Uterus (tissue), 4 donors: ENCODE data around the gene CASK. TPM values are rescaled to one million over a fixed set of nuclear protein-coding genes. Genes with fewer than 3 reads are reported as not detected.
A peak's percentile ranks its signal among the peaks of the same experiment; 100 is the strongest.

Experiments
- DNase-seq, 2 donors: peaks; one replicate each; pipeline ENCODE4 v3.0.0-alpha.2; 2019 to 2020
- H3K27ac ChIP-seq, 2 donors: fragments of 200-600 bp; sonication (generic); 1 replicate in 1 of 2; 2 replicates in 1 of 2; pipeline ENCODE4 v1.5.1; 2016 to 2018
- H3K27me3 ChIP-seq, 2 donors: fragments of 200-600 bp; sonication (generic); one replicate each; pipeline ENCODE4 v1.5.1; 2018 to 2019; ENCODE audit warnings: control low read depth in 1 of 2
- H3K36me3 ChIP-seq, 2 donors: fragments of 200-600 bp; sonication (generic); one replicate each; pipeline ENCODE4 v1.5.1; 2019; ENCODE audit warnings: control low read depth in 1 of 2
- H3K4me1 ChIP-seq, 2 donors: fragments of 200-600 bp; sonication (generic); one replicate each; pipeline ENCODE4 v1.5.1; 2018 to 2019; ENCODE audit warnings: control low read depth in 1 of 2
- H3K4me3 ChIP-seq, 2 donors: fragments of 200-600 bp; sonication (generic); 1 replicate in 1 of 2; 2 replicates in 1 of 2; pipeline ENCODE4 v1.5.1; 2018 to 2019; ENCODE audit warnings: mild to moderate bottlenecking in 1 of 2
- H3K9me3 ChIP-seq, 2 donors: fragments of 200-600 bp; sonication (generic); one replicate each; pipeline ENCODE4 v1.5.1; 2019; ENCODE audit warnings: control low read depth in 1 of 2
- CTCF ChIP-seq, 4 experiments: fragments of 200-600 bp in 2 of 4; fragments of 450-650 bp in 2 of 4; sonication (generic) in 2 of 4; IDR thresholded peaks; one replicate each; pipeline ENCODE4 v1.5.1; 2016 to 2019; ENCODE audit warnings: antibody characterized with exemption in 4 of 4, mild to moderate bottlenecking in 2 of 4, moderate library complexity in 1 of 4
- POLR2A ChIP-seq, 2 donors: fragments of 450-650 bp; IDR thresholded peaks; one replicate each; pipeline ENCODE4 v1.6.1; 2016; ENCODE audit warnings: antibody characterized with exemption in 2 of 2, mild to moderate bottlenecking in 1 of 2, moderate library complexity in 1 of 2
- intact Hi-C: fragments of 100-400 bp; cut with DNase I; formaldehyde crosslinking; loops from one replicate; pipeline ENCODE4 v1.15.1; 2023; ENCODE audit warnings: low total_unique reads
- total RNA-seq, 4 donors: library from RNA; depleted of rRNA in 3 of 4; stranded (reverse); fragments of >200 nt in 3 of 4; gene quantifications; one replicate each; pipeline versions ENCODE4 v1.1.0 to v1.2.4, GENCODE V29; 2014 to 2023
- donor health status: DM: yes; HTN: yes; CAD: no.

CASK gene
- total RNA-seq, 4 donors from 2014 or later = 7.9 to 76.0 (median 40.7) TPM

DNA sequence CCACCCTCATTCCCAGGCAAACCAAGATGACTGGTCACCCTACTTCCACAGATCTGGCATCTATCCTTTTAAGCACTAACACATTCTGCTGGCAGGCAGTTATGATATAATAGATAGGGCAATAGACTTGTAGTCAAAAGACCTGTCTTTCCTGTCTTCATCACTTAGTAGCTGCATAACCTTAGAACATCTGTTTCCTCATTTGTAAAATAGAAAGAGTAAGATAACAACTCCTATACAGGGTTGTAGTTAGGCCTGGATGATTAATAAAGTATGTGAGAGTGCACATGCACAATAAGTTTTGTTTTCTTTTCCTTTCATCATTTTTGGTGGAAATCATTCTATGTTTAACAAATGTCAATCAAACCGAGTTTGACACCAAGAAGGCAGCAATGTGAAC, 127.3 kb downstream of the CASK start:
- no peak for DNase-seq
- Histone ChIP-seq H3K4me1 (no peaks in the 10 kb centered on the region), H3K9me3 (no peaks in the 10 kb centered on the region), H3K36me3 (no peaks in the 10 kb centered on the region), H3K27me3 (no peaks in the 10 kb centered on the region), H3K4me3 (no peak overlapping the region), H3K27ac (no peak overlapping the region)
- TF ChIP-seq POLR2A (IDR thresholded peaks at IDR 0.05) (no peak), CTCF (IDR thresholded peaks at IDR 0.05) (no peak)
- intact Hi-C loops = no loop called here

- no peaks in the 10 kb centered on the region for H3K4me1 ChIP-seq
- H3K27ac ChIP-seq = no peak overlapping the region
- no peaks in the 10 kb centered on the region for H3K9me3 ChIP-seq
- H3K4me3 ChIP-seq = no peak overlapping the region
- peak; percentile 22 to 27 for DNase-seq
- intact Hi-C loops = no loop called here
- H3K27me3 ChIP-seq = no peaks in the 10 kb centered on the region
- no peaks in the 10 kb centered on the region for H3K36me3 ChIP-seq
- TF ChIP-seq CTCF (IDR thresholded peaks at IDR 0.05) (no peak), POLR2A (IDR thresholded peaks at IDR 0.05) (no peak)
Observed at GRCh38 chrX:41789374-41789773, 134.0 kb downstream of the CASK start.

DNA sequence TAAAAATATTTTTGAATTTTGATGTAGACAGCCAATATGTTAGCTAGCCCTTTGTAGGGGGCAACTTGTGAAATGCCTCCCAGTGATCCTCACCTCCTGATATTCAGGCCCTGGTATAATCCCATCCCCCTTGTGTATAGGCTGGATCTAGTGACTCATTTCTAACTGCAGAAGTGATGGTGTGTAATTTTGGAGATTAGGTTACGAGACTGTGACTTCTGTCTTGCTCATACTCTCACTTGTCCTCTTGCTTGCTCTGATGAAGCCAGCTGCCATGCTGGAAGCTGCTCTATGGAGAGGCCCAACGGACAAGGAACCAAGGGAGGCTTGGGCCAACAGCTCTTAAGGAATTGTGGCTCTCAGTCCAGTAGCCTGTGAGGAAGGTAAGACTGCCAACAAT, 137.7 kb downstream of the CASK start:
- H3K9me3 ChIP-seq = no peaks in the 10 kb centered on the region
- no peaks in the 10 kb centered on the region for H3K36me3 ChIP-seq
- intact Hi-C loops = no loop called here
- H3K4me1 ChIP-seq = no peaks in the 10 kb centered on the region
- no peaks in the 10 kb centered on the region for H3K27me3 ChIP-seq
- H3K27ac ChIP-seq = no peak overlapping the region
- no peak overlapping the region for H3K4me3 ChIP-seq
- DNase-seq = no peak
- no peak for TF ChIP-seq POLR2A (IDR thresholded peaks at IDR 0.05)
- TF ChIP-seq CTCF (IDR thresholded peaks at IDR 0.05) = no peak

- no peaks in the 10 kb centered on the region for H3K27me3 ChIP-seq
- no peaks in the 10 kb centered on the region for H3K36me3 ChIP-seq
- H3K27ac ChIP-seq = no peak overlapping the region
- DNase-seq = no peak
- H3K4me1 ChIP-seq = no peaks in the 10 kb centered on the region
- intact Hi-C loops = no loop called here
- no peaks in the 10 kb centered on the region for H3K9me3 ChIP-seq
- TF ChIP-seq POLR2A (IDR thresholded peaks at IDR 0.05) = no peak
- peak; percentile 40 to 64 (median 60) for TF ChIP-seq CTCF (IDR thresholded peaks at IDR 0.05)
- H3K4me3 ChIP-seq = no peak overlapping the region
Observed at GRCh38 chrX:41781500-41781899, 141.9 kb downstream of the CASK start.

DNA sequence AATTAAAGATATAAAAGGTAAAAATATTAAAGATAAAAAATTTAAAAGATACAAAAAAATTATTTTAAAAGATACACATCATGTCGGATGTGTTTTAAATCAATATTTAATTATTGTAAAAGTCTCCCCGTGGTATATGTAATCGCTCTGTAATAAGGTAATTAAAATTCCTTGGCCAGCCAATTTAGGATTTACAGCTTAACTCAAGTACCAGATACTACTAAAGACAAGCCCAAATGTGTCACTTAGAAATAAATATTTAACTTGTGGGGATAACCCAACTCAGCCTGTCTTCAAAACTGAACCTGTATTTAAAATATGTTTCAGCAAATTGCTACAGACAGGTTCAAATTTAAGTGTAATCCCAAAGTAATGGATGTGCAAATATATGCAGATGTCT, 143.4 kb downstream of the CASK start:
- Histone ChIP-seq H3K36me3 (no peaks in the 10 kb centered on the region), H3K27me3 (no peaks in the 10 kb centered on the region), H3K4me3 (no peak overlapping the region), H3K27ac (no peak overlapping the region), H3K4me1 (no peaks in the 10 kb centered on the region), H3K9me3 (no peaks in the 10 kb centered on the region)
- no peak for DNase-seq
- intact Hi-C loops = no loop called here
- no peak for TF ChIP-seq POLR2A (IDR thresholded peaks at IDR 0.05)
- TF ChIP-seq CTCF (IDR thresholded peaks at IDR 0.05) = no peak
